ENCODE data around the gene OR6V1.

DNA sequence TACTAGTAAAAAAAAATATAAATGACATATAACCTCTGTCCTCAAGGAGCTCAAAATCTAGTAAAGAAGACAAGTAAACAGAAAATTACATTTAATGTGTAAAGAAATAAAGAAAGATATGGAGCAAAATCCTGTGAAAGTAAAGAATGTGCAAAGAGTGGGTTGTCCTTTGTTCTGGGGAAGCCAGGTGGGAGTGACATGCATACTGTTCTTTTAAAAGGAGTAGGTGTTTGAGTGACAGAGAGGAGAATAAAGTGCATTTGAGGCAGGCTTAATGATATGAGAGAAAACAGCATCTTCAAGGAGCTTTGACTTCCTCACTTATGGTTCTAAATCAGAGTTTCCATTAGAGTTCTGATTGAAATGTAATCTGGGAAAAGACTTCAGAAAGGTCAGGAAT lies 22.0 kb downstream of the OR6V1 start:
- no peak for TF ChIP-seq CTCF (IDR thresholded peaks at IDR 0.05)
- TF ChIP-seq EZH2 (IDR thresholded peaks at IDR 0.05; ENCODE audit: borderline replicate concordance, insufficient read depth, low read depth, low read length, poor library complexity, severe bottlenecking) = no peak

All from B cell (primary cell).